ENCODE measurements around the gene ANHX. TPM values are rescaled to one million over a fixed set of nuclear protein-coding genes. Genes with fewer than 3 reads are reported as not detected.

Gene ANHX
- total RNA-seq, 4 donors from 2014 or later = 0.13 TPM; not detected in 3

Small RNA genes within 50 kb of the gene (small RNA-seq; reads per million reads assigned to genes)
- not detected for gene RF00019
- not detected for gene RNU6-717P

Other genes with a start within 250 kb of the ANHX start
- 10 to 100 TPM; 10.3 to 25.4 (median 16.4) TPM for gene ZNF26, start 249.5 kb downstream of the ANHX start, total RNA-seq
- 10 to 100 TPM; 36.5 to 71.7 (median 42.0) TPM for gene ZNF84, start 198.4 kb downstream of the ANHX start, total RNA-seq
- 10 to 100 TPM; 20.7 to 38.1 (median 28.0) TPM for gene ZNF140, start 155.0 kb downstream of the ANHX start, total RNA-seq
- gene ZNF891, start 105.6 kb downstream of the ANHX start, total RNA-seq = 1 to 10 TPM; 4.6 to 7.0 (median 6.0) TPM
- gene ZNF10, start 105.2 kb downstream of the ANHX start, total RNA-seq = 10 to 100 TPM; 27.8 to 50.0 (median 37.6) TPM
- gene ZNF268, start 54.4 kb downstream of the ANHX start, total RNA-seq = 10 to 100 TPM; 26.5 to 56.9 (median 50.1) TPM